Neural progenitor cell (in vitro differentiated cells): Measurements from ENCODE around the gene FOXO6. TPM values are rescaled to one million over a fixed set of nuclear protein-coding genes. Genes with fewer than 3 reads are reported as not detected.

Experiments used
- DNase-seq: peaks from one replicate; pipeline ENCODE4 v3.0.0-alpha.2; 2016; ENCODE audit warnings: low spot score
- H2AFZ ChIP-seq: fragments of 200-600 bp; sonication (generic); replicated peaks from 2 replicates; pipeline ENCODE4 v1.6.1; 2016; ENCODE audit warnings: antibody characterized with exemption
- H3F3A ChIP-seq: fragments of 200-600 bp; sonication (generic); 2 replicates; pipeline ENCODE4 v1.6.1; 2016; ENCODE audit warnings: antibody characterized with exemption, low read depth
- H3K27ac ChIP-seq: fragments of 200-600 bp; sonication (generic); 2 replicates; pipeline ENCODE4 v1.5.1; 2016; ENCODE audit warnings: mild to moderate bottlenecking
- H3K27me3 ChIP-seq: fragments of 200-600 bp; sonication (generic); 2 replicates; pipeline ENCODE4 v1.6.1; 2016; ENCODE audit warnings: mild to moderate bottlenecking, moderate library complexity
- H3K36me3 ChIP-seq: fragments of 200-600 bp; sonication (generic); 2 replicates; pipeline ENCODE4 v1.5.1; 2016
- H3K4me1 ChIP-seq: fragments of 200-600 bp; sonication (generic); 2 replicates; pipeline ENCODE4 v1.6.1; 2016; ENCODE audit warnings: mixed run types
- H3K4me2 ChIP-seq: fragments of 200-600 bp; sonication (generic); 2 replicates; pipeline ENCODE4 v1.6.1; 2016
- H3K4me3 ChIP-seq: fragments of 200-600 bp; sonication (generic); 2 replicates; pipeline ENCODE4 v1.5.1; 2016
- H3K79me2 ChIP-seq: fragments of 200-600 bp; sonication (generic); 2 replicates; pipeline ENCODE4 v1.6.1; 2016; ENCODE audit warnings: low read depth
- H3K9ac ChIP-seq: fragments of 200-600 bp; sonication (generic); 2 replicates; pipeline ENCODE4 v1.6.1; 2016
- H3K9me3 ChIP-seq: fragments of 200-600 bp; sonication (generic); 2 replicates; pipeline ENCODE4 v1.5.1; 2016; ENCODE audit warnings: low read depth
- H4K20me1 ChIP-seq: fragments of 200-600 bp; sonication (generic); 2 replicates; pipeline ENCODE4 v1.6.1; 2016; ENCODE audit warnings: low read depth
- H3K27ac Mint-ChIP-seq: 3 replicates; pipeline ENCODE4 v1.8.0; 2021; ENCODE audit warnings: mixed read lengths
- H3K27me3 Mint-ChIP-seq: 2 replicates; pipeline ENCODE4 v1.8.0; 2022; ENCODE audit warnings: low read depth, mild to moderate bottlenecking, inconsistent platforms, moderate library complexity, mixed read lengths; ENCODE audit not compliant: insufficient read depth
- H3K36me3 Mint-ChIP-seq: 3 replicates; pipeline ENCODE4 v1.8.0; 2021; ENCODE audit warnings: mixed read lengths
- H3K4me1 Mint-ChIP-seq: 3 replicates; pipeline ENCODE4 v1.8.0; 2021; ENCODE audit warnings: mixed read lengths
- H3K4me3 Mint-ChIP-seq: 3 replicates; pipeline ENCODE4 v1.8.0; 2021; ENCODE audit warnings: mild to moderate bottlenecking, moderate library complexity, mixed read lengths
- H3K9me3 Mint-ChIP-seq: 3 replicates; pipeline ENCODE4 v1.8.0; 2020; ENCODE audit warnings: mixed read lengths
- CTCF ChIP-seq: fragments of 200-600 bp; sonication (generic); IDR thresholded peaks from 2 replicates; pipeline ENCODE4 v1.5.1; 2017; ENCODE audit warnings: antibody characterized with exemption, mild to moderate bottlenecking
- EZH2 ChIP-seq: fragments of 200-600 bp; sonication (generic); IDR thresholded peaks from 2 replicates; pipeline ENCODE4 v1.6.1; 2017; ENCODE audit warnings: antibody characterized with exemption, mild to moderate bottlenecking, moderate library complexity
- EZH2phosphoT487 ChIP-seq: fragments of 200-600 bp; sonication (generic); IDR thresholded peaks from 2 replicates; pipeline ENCODE4 v1.6.1; 2017; ENCODE audit warnings: antibody characterized with exemption
- total RNA-seq: library from RNA; depleted of rRNA; stranded (reverse); fragments of >200 nt; gene quantifications from 2 replicates; pipeline ENCODE4 v1.2.3, GENCODE V29; 2015; ENCODE audit warnings: low replicate concordance

Gene FOXO6
- total RNA-seq, 1 donor from 2014 or later, result not detected

GRCh38 chr1:41365320-41365633 is 4.0 kb downstream of the FOXO6 start:
- peak overlapping the region; percentile 100 for H3K4me2 ChIP-seq
- TF ChIP-seq CTCF, result no peak
- no peak for TF ChIP-seq EZH2
- no peak for TF ChIP-seq EZH2phosphoT487

GRCh38 chr1:41365772-41366454 is 4.7 kb downstream of the FOXO6 start:
- DNase-seq, result peak; percentile 43
- Histone ChIP-seq H3K9me3 (no peaks in the 10 kb centered on the region), H4K20me1 (peaks cover 24% of the 10 kb centered on the region), H3K27me3 (peaks cover 68% of the 10 kb centered on the region), H3K4me3 (peak overlapping the region; percentile 61), H3K36me3 (no peaks in the 10 kb centered on the region), H2AFZ (peak overlapping the region; percentile 72), H3K9ac (no peak overlapping the region), H3K79me2 (no peaks in the 10 kb centered on the region), H3K4me2 (peak overlapping the region; percentile 100), H3K4me1 (peaks cover 35% of the 10 kb centered on the region), H3K27ac (no peak overlapping the region), H3F3A (peaks cover 20% of the 10 kb centered on the region)
- TF ChIP-seq CTCF, result no peak
- Mint-ChIP-seq H3K9me3 (no peaks in the 10 kb centered on the region), H3K4me3 (peak overlapping the region; percentile 38), H3K27me3 (peaks cover 39% of the 10 kb centered on the region), H3K36me3 (no peaks in the 10 kb centered on the region), H3K4me1 (peaks cover 40% of the 10 kb centered on the region), H3K27ac (no peak overlapping the region)

More at GRCh38 chr1:41365320-41365633, 4.0 kb downstream of the FOXO6 start:
- Histone ChIP-seq H3K9me3 (no peaks in the 10 kb centered on the region), H3K27ac (no peak overlapping the region), H3K9ac (no peak overlapping the region), H2AFZ (no peak overlapping the region), H3K4me3 (no peak overlapping the region), H4K20me1 (peaks cover 21% of the 10 kb centered on the region), H3F3A (peaks cover 22% of the 10 kb centered on the region), H3K4me1 (peaks cover 36% of the 10 kb centered on the region), H3K27me3 (peaks cover 68% of the 10 kb centered on the region), H3K79me2 (no peaks in the 10 kb centered on the region), H3K36me3 (no peaks in the 10 kb centered on the region)
- peaks cover 39% of the 10 kb centered on the region for H3K27me3 Mint-ChIP-seq
- no peaks in the 10 kb centered on the region for H3K36me3 Mint-ChIP-seq
- H3K27ac Mint-ChIP-seq, result no peak overlapping the region
- H3K4me1 Mint-ChIP-seq, result peaks cover 40% of the 10 kb centered on the region
- peak overlapping the region; percentile 44 for H3K4me3 Mint-ChIP-seq
- no peaks in the 10 kb centered on the region for H3K9me3 Mint-ChIP-seq
- no peak for DNase-seq

GRCh38 chr1:41366455-41367287 is 5.4 kb downstream of the FOXO6 start:
- Histone ChIP-seq H4K20me1 (peaks cover 32% of the 10 kb centered on the region), H3K36me3 (no peaks in the 10 kb centered on the region), H3K27me3 (peaks cover 65% of the 10 kb centered on the region), H3K27ac (no peak overlapping the region), H3K9me3 (no peaks in the 10 kb centered on the region), H3F3A (peaks cover 28% of the 10 kb centered on the region), H3K9ac (no peak overlapping the region), H3K4me1 (peaks cover 42% of the 10 kb centered on the region), H3K79me2 (no peaks in the 10 kb centered on the region), H3K4me3 (peak overlapping the region; percentile 61), H3K4me2 (peak overlapping the region; percentile 100), H2AFZ (peak overlapping the region; percentile 72)
- Mint-ChIP-seq H3K36me3 (no peaks in the 10 kb centered on the region), H3K4me3 (peak overlapping the region; percentile 60), H3K4me1 (peaks cover 48% of the 10 kb centered on the region), H3K27ac (no peak overlapping the region), H3K27me3 (peaks cover 44% of the 10 kb centered on the region), H3K9me3 (no peaks in the 10 kb centered on the region)
- TF ChIP-seq EZH2, result peak; percentile 75
- TF ChIP-seq CTCF, result peak; percentile 7
- peak; percentile 54 for TF ChIP-seq EZH2phosphoT487
- peak; percentile 48 for DNase-seq
